ENCODE results near the gene ENOX1.

The ENOX1 gene

GRCh38 chr13:43573361-43573740 is 213.4 kb downstream of the ENOX1 start:
- no peak overlapping the region for H3K27ac ChIP-seq (ENCODE audit: low read depth, low read length, poor library complexity, severe bottlenecking)
- no peak overlapping the region for H3K4me3 ChIP-seq (ENCODE audit: low read depth, low read length, poor library complexity, severe bottlenecking)
- no peaks in the 10 kb centered on the region for H3K79me2 ChIP-seq (ENCODE audit: insufficient read depth, low read length)
- H4K20me1 ChIP-seq (ENCODE audit: insufficient read depth, low read length): no peaks in the 10 kb centered on the region
- H3K9ac ChIP-seq (ENCODE audit: low read length): no peak overlapping the region
- H2AFZ ChIP-seq (ENCODE audit: low read length): no peak overlapping the region
- H3K9me2 ChIP-seq (ENCODE audit: low read depth, low read length): no peaks in the 10 kb centered on the region
- TF ChIP-seq EZH2 (IDR thresholded peaks at IDR 0.05; ENCODE audit: borderline replicate concordance, low read length) (no peak), CTCF (IDR thresholded peaks at IDR 0.05; ENCODE audit: low read length) (no peak)
- H3K4me1 ChIP-seq (ENCODE audit: insufficient read depth, low read length, severe bottlenecking): no peaks in the 10 kb centered on the region
- H3K36me3 ChIP-seq (ENCODE audit: insufficient read depth, low read length): no peaks in the 10 kb centered on the region
- H3K9me3 ChIP-seq (ENCODE audit: low read length): no peaks in the 10 kb centered on the region
- no peaks in the 10 kb centered on the region for H3K27me3 ChIP-seq (ENCODE audit: insufficient read depth, low read length)
- no peaks in the 10 kb centered on the region for H3F3A ChIP-seq (ENCODE audit: insufficient read depth, low read length)
- no peak overlapping the region for H3K4me2 ChIP-seq (ENCODE audit: low read length)

- Histone ChIP-seq H3K9ac (ENCODE audit: low read length) (no peak overlapping the region), H3K4me1 (ENCODE audit: insufficient read depth, low read length, severe bottlenecking) (no peaks in the 10 kb centered on the region), H3K9me3 (ENCODE audit: low read length) (no peaks in the 10 kb centered on the region), H3K27me3 (ENCODE audit: insufficient read depth, low read length) (no peaks in the 10 kb centered on the region), H3K79me2 (ENCODE audit: insufficient read depth, low read length) (no peaks in the 10 kb centered on the region), H3K36me3 (ENCODE audit: insufficient read depth, low read length) (no peaks in the 10 kb centered on the region), H3K9me2 (ENCODE audit: low read depth, low read length) (no peaks in the 10 kb centered on the region), H3F3A (ENCODE audit: insufficient read depth, low read length) (no peaks in the 10 kb centered on the region), H2AFZ (ENCODE audit: low read length) (no peak overlapping the region), H3K27ac (ENCODE audit: low read depth, low read length, poor library complexity, severe bottlenecking) (no peak overlapping the region), H3K4me2 (ENCODE audit: low read length) (no peak overlapping the region), H3K4me3 (ENCODE audit: low read depth, low read length, poor library complexity, severe bottlenecking) (no peak overlapping the region), H4K20me1 (ENCODE audit: insufficient read depth, low read length) (no peaks in the 10 kb centered on the region)
- TF ChIP-seq EZH2 (IDR thresholded peaks at IDR 0.05; ENCODE audit: borderline replicate concordance, low read length) (no peak), CTCF (IDR thresholded peaks at IDR 0.05; ENCODE audit: low read length) (no peak)
Measured at GRCh38 chr13:43572656-43573360, 214.0 kb downstream of the ENOX1 start.

GRCh38 chr13:43569658-43570057 is 217.1 kb downstream of the ENOX1 start:
- Histone ChIP-seq H3K4me3 (ENCODE audit: low read depth, low read length, poor library complexity, severe bottlenecking) (no peak overlapping the region), H3K4me2 (ENCODE audit: low read length) (no peak overlapping the region), H2AFZ (ENCODE audit: low read length) (no peak overlapping the region), H3K79me2 (ENCODE audit: insufficient read depth, low read length) (no peaks in the 10 kb centered on the region), H3K4me1 (ENCODE audit: insufficient read depth, low read length, severe bottlenecking) (no peaks in the 10 kb centered on the region), H3K36me3 (ENCODE audit: insufficient read depth, low read length) (no peaks in the 10 kb centered on the region), H3K9me3 (ENCODE audit: low read length) (no peaks in the 10 kb centered on the region), H3F3A (ENCODE audit: insufficient read depth, low read length) (no peaks in the 10 kb centered on the region), H3K9ac (ENCODE audit: low read length) (no peak overlapping the region), H4K20me1 (ENCODE audit: insufficient read depth, low read length) (no peaks in the 10 kb centered on the region), H3K27ac (ENCODE audit: low read depth, low read length, poor library complexity, severe bottlenecking) (no peak overlapping the region), H3K9me2 (ENCODE audit: low read depth, low read length) (no peaks in the 10 kb centered on the region), H3K27me3 (ENCODE audit: insufficient read depth, low read length) (no peaks in the 10 kb centered on the region)
- TF ChIP-seq EZH2 (IDR thresholded peaks at IDR 0.05; ENCODE audit: borderline replicate concordance, low read length) (no peak), CTCF (IDR thresholded peaks at IDR 0.05; ENCODE audit: low read length) (no peak)

Data from OCI-LY1 (cell line).